Stimulated activated naive B cell treated with anti-CD40 and anti-IgM and Interleukin-4, amounts not matched to agents 10 μg/mL and 1 μg/mL and 100 μg/mL, for 72 hours (primary cell): Measurements from ENCODE around the gene CMAS.
A peak's percentile ranks its signal among the peaks of the same experiment; 100 is the strongest.
"Not testable (repeated sequence)": the region's sequence is repeated elsewhere in the genome, so short reads cannot be mapped to it uniquely, and the experiment has no call there.

ENCODE experiments used
- ATAC-seq, 2 donors: fragments of 150-1000 bp; cut with Tn5 transposase; replicated peaks; 2 replicates each; pipeline ENCODE4 v1.10.0; 2021; ENCODE audit warnings: moderate library complexity in 1 of 2
- DNase-seq: peaks from one replicate; pipeline ENCODE4 v3.0.0; 2021
- H3K27ac Mint-ChIP-seq: one replicate; pipeline ENCODE4 v1.8.0; 2022; ENCODE audit warnings: mild to moderate bottlenecking, mixed read lengths
- H3K27me3 Mint-ChIP-seq, 2 donors: one replicate each; pipeline ENCODE4 v1.8.0; 2022; ENCODE audit warnings: mixed read lengths in 2 of 2
- H3K36me3 Mint-ChIP-seq, 2 donors: one replicate each; pipeline ENCODE4 v1.8.0; 2022; ENCODE audit warnings: mixed read lengths in 2 of 2, mild to moderate bottlenecking in 1 of 2
- H3K4me1 Mint-ChIP-seq, 2 donors: one replicate each; pipeline ENCODE4 v1.8.0; 2022; ENCODE audit warnings: mixed read lengths in 2 of 2, mild to moderate bottlenecking in 1 of 2
- H3K4me3 Mint-ChIP-seq, 2 donors: one replicate each; pipeline ENCODE4 v1.8.0; 2022; ENCODE audit warnings: mild to moderate bottlenecking in 2 of 2, mixed read lengths in 2 of 2, moderate library complexity in 1 of 2
- H3K9me3 Mint-ChIP-seq, 2 donors: one replicate each; pipeline ENCODE4 v1.8.0; 2022; ENCODE audit warnings: mixed read lengths in 2 of 2, mild to moderate bottlenecking in 1 of 2

CMAS gene

GRCh38 chr12:22046090-22046967 lies at the start of gene CMAS:
CMAS (plus strand) TSS chr12:22046218; CDS start chr12:22046304, 86 bp downstream.
- H3K27ac Mint-ChIP-seq = peak within 1 kb of the TSS; percentile 94
- peaks cover 0 to 2% of the 10 kb centered on the region in 2 donors for H3K27me3 Mint-ChIP-seq
- peaks cover 4% of the 10 kb centered on the region in 2 donors for H3K36me3 Mint-ChIP-seq
- DNase-seq (peak; percentile 56), ATAC-seq (peak; percentile 91)
- H3K9me3 Mint-ChIP-seq = no peaks in the 10 kb centered on the region
- peak within 1 kb of the TSS; percentile 90 to 98 for H3K4me3 Mint-ChIP-seq
- peaks cover 13 to 28% of the 10 kb centered on the region in 2 donors for H3K4me1 Mint-ChIP-seq

GRCh38 chr12:21998295-21998694 lies 47.7 kb upstream of the CMAS start:
- ATAC-seq (no peak), DNase-seq (no peak)
- H3K4me1 Mint-ChIP-seq = no peaks in the 10 kb centered on the region
- H3K9me3 Mint-ChIP-seq = no peaks in the 10 kb centered on the region
- H3K27me3 Mint-ChIP-seq = no peaks in the 10 kb centered on the region
- H3K4me3 Mint-ChIP-seq = no peak overlapping the region
- no peak overlapping the region for H3K27ac Mint-ChIP-seq
- H3K36me3 Mint-ChIP-seq = no peaks in the 10 kb centered on the region

GRCh38 chr12:21998782-21999181 lies 47.2 kb upstream of the CMAS start:
- DNase-seq = no peak
- Mint-ChIP-seq H3K4me3 (no peak overlapping the region), H3K27me3 (no peaks in the 10 kb centered on the region), H3K36me3 (no peaks in the 10 kb centered on the region), H3K9me3 (no peaks in the 10 kb centered on the region), H3K4me1 (no peaks in the 10 kb centered on the region), H3K27ac (no peak overlapping the region)
- ATAC-seq = no peak

- Mint-ChIP-seq H3K27ac (no peak overlapping the region), H3K4me3 (no peak overlapping the region), H3K9me3 (peaks cover 0 to 4% of the 10 kb centered on the region in 2 donors), H3K4me1 (no peaks in the 10 kb centered on the region), H3K36me3 (no peaks in the 10 kb centered on the region), H3K27me3 (peaks cover 9 to 12% of the 10 kb centered on the region in 2 donors)
- ATAC-seq = no peak
- no peak for DNase-seq
Observed at GRCh38 chr12:22002430-22002829, 43.6 kb upstream of the CMAS start.

- Mint-ChIP-seq H3K9me3 (peaks cover 4 to 14% of the 10 kb centered on the region in 2 donors), H3K27me3 (peaks cover 11 to 30% of the 10 kb centered on the region in 2 donors)
- ATAC-seq, DNase-seq, H3K27ac Mint-ChIP-seq, H3K4me1 Mint-ChIP-seq, H3K36me3 Mint-ChIP-seq, H3K4me3 Mint-ChIP-seq: not testable (repeated sequence)
Observed at GRCh38 chr12:22007794-22008193, 38.2 kb upstream of the CMAS start.

- Mint-ChIP-seq H3K4me3 (no peak overlapping the region), H3K9me3 (peaks cover 4 to 14% of the 10 kb centered on the region in 2 donors), H3K27me3 (peaks cover 11 to 30% of the 10 kb centered on the region in 2 donors), H3K4me1 (no peaks in the 10 kb centered on the region), H3K36me3 (peaks cover 0 to 4% of the 10 kb centered on the region in 2 donors), H3K27ac (no peak overlapping the region)
- DNase-seq (no peak), ATAC-seq (no peak)
Observed at GRCh38 chr12:22008196-22008595, 37.8 kb upstream of the CMAS start.

GRCh38 chr12:22014041-22014782 lies 31.8 kb upstream of the CMAS start:
- no peak overlapping the region for H3K27ac Mint-ChIP-seq
- DNase-seq = no peak
- H3K4me1 Mint-ChIP-seq = no peaks in the 10 kb centered on the region
- H3K9me3 Mint-ChIP-seq = peaks cover 4 to 10% of the 10 kb centered on the region in 2 donors
- peaks cover 0 to 4% of the 10 kb centered on the region in 2 donors for H3K36me3 Mint-ChIP-seq
- H3K27me3 Mint-ChIP-seq = peaks cover 15 to 18% of the 10 kb centered on the region in 2 donors
- ATAC-seq = no peak
- H3K4me3 Mint-ChIP-seq = no peak overlapping the region

GRCh38 chr12:22014783-22015144 lies 31.3 kb upstream of the CMAS start:
- peaks cover 4 to 10% of the 10 kb centered on the region in 2 donors for H3K9me3 Mint-ChIP-seq
- H3K27me3 Mint-ChIP-seq = peaks cover 13 to 15% of the 10 kb centered on the region in 2 donors
- H3K27ac Mint-ChIP-seq = no peak overlapping the region
- peaks cover 0 to 4% of the 10 kb centered on the region in 2 donors for H3K36me3 Mint-ChIP-seq
- H3K4me1 Mint-ChIP-seq = no peaks in the 10 kb centered on the region
- no peak for DNase-seq
- no peak overlapping the region for H3K4me3 Mint-ChIP-seq
- no peak for ATAC-seq

- no peaks in the 10 kb centered on the region for H3K36me3 Mint-ChIP-seq
- H3K4me1 Mint-ChIP-seq = no peaks in the 10 kb centered on the region
- no peaks in the 10 kb centered on the region for H3K9me3 Mint-ChIP-seq
- ATAC-seq (no peak), DNase-seq (no peak)
- H3K27me3 Mint-ChIP-seq = peaks cover 7 to 23% of the 10 kb centered on the region in 2 donors
- no peak overlapping the region for H3K27ac Mint-ChIP-seq
- H3K4me3 Mint-ChIP-seq = no peak overlapping the region
Observed at GRCh38 chr12:22016982-22017381, 29.0 kb upstream of the CMAS start.

GRCh38 chr12:22018860-22019259 lies 27.2 kb upstream of the CMAS start:
- H3K27me3 Mint-ChIP-seq = peaks cover under 1 to 24% of the 10 kb centered on the region in 2 donors
- ATAC-seq (no peak), DNase-seq (no peak)
- H3K4me1 Mint-ChIP-seq = no peaks in the 10 kb centered on the region
- peaks cover 6% of the 10 kb centered on the region in 2 donors for H3K9me3 Mint-ChIP-seq
- no peak overlapping the region for H3K27ac Mint-ChIP-seq
- H3K36me3 Mint-ChIP-seq = peaks cover 0 to 6% of the 10 kb centered on the region in 2 donors
- H3K4me3 Mint-ChIP-seq = no peak overlapping the region

GRCh38 chr12:22023489-22023888 lies 22.5 kb upstream of the CMAS start:
- not testable (repeated sequence) for H3K4me3 Mint-ChIP-seq, H3K9me3 Mint-ChIP-seq, DNase-seq, H3K27ac Mint-ChIP-seq, H3K36me3 Mint-ChIP-seq, ATAC-seq, H3K4me1 Mint-ChIP-seq
- H3K27me3 Mint-ChIP-seq = peaks cover 13 to 18% of the 10 kb centered on the region in 2 donors

- Mint-ChIP-seq H3K36me3 (no peaks in the 10 kb centered on the region), H3K9me3 (no peaks in the 10 kb centered on the region), H3K27me3 (peaks cover 4 to 13% of the 10 kb centered on the region in 2 donors), H3K27ac (no peak overlapping the region), H3K4me1 (peaks cover 0 to 2% of the 10 kb centered on the region in 2 donors), H3K4me3 (no peak overlapping the region)
- no peak for DNase-seq
- ATAC-seq = no peak
Observed at GRCh38 chr12:22029491-22029890, 16.5 kb upstream of the CMAS start.

- no peaks in the 10 kb centered on the region for H3K36me3 Mint-ChIP-seq
- ATAC-seq (no peak), DNase-seq (no peak)
Observed at GRCh38 chr12:22029991-22030390, 16.0 kb upstream of the CMAS start.

GRCh38 chr12:22032732-22033131 lies 13.3 kb upstream of the CMAS start:
- H3K9me3 Mint-ChIP-seq = peaks cover 0 to 1% of the 10 kb centered on the region in 2 donors
- peaks cover 0 to 2% of the 10 kb centered on the region in 2 donors for H3K27me3 Mint-ChIP-seq
- H3K27ac Mint-ChIP-seq = no peak overlapping the region

More at GRCh38 chr12:22029991-22030390, 16.0 kb upstream of the CMAS start:
- H3K4me1 Mint-ChIP-seq = peaks cover 0 to 6% of the 10 kb centered on the region in 2 donors
- no peaks in the 10 kb centered on the region for H3K9me3 Mint-ChIP-seq
- H3K27me3 Mint-ChIP-seq = peaks cover 4 to 13% of the 10 kb centered on the region in 2 donors
- H3K27ac Mint-ChIP-seq = no peak overlapping the region
- no peak overlapping the region for H3K4me3 Mint-ChIP-seq

More at GRCh38 chr12:22032732-22033131, 13.3 kb upstream of the CMAS start:
- no peak for DNase-seq
- Mint-ChIP-seq H3K4me1 (peaks cover 0 to 6% of the 10 kb centered on the region in 2 donors), H3K4me3 (no peak overlapping the region), H3K36me3 (no peaks in the 10 kb centered on the region)
- ATAC-seq = no peak
